A673 (cell line): ENCODE results near the gene C13orf46. TPM values are rescaled to one million over a fixed set of nuclear protein-coding genes. Genes with fewer than 3 reads are reported as not detected.

Experiments
- BruUV-seq: library from RNA; stranded (reverse); fragments of 400-500 nt; replicated peaks from 2 replicates; lab custom pipeline; 2021; lab: Mats Ljungman, UMichigan
- CTCF ChIA-PET: fragments of 300-600 bp; sonication (Branson Sonifier 250); formaldehyde crosslinking; loops from one replicate; lab custom pipeline; 2022; ENCODE audit warnings: antibody characterized with exemption; lab: Charles Lee
- POLR2A ChIA-PET: fragments of 300-600 bp; sonication (Branson Sonifier 250); formaldehyde crosslinking; loops from one replicate; lab custom pipeline; 2022; ENCODE audit warnings: antibody characterized with exemption; ENCODE audit not compliant: low non-redundant PET; lab: Charles Lee
- DNase-seq: peaks from one replicate; pipeline ENCODE4 v3.0.0-alpha.2; 2015; ENCODE audit warnings: low spot score
- H3K27ac ChIP-seq: fragments of 200-600 bp; sonication (generic); 2 replicates; pipeline ENCODE4 v1.5.1; 2016; ENCODE audit warnings: mixed run types, low read depth, mild to moderate bottlenecking, mixed read lengths, antibody characterized with exemption, low read length; ENCODE audit not compliant: poor library complexity, severe bottlenecking
- H3K27me3 ChIP-seq: fragments of 200-600 bp; sonication (generic); replicated peaks from 2 replicates; pipeline ENCODE4 v1.6.1; 2017; ENCODE audit warnings: mixed run types, low read depth, mild to moderate bottlenecking, mixed read lengths, antibody characterized with exemption, low read length; ENCODE audit not compliant: insufficient read depth, poor library complexity
- H3K36me3 ChIP-seq: fragments of 200-600 bp; sonication (generic); 2 replicates; pipeline ENCODE4 v1.6.1; 2016; ENCODE audit warnings: mixed run types, mild to moderate bottlenecking, mixed read lengths, antibody characterized with exemption, low read length; ENCODE audit not compliant: insufficient read depth, poor library complexity, severe bottlenecking
- H3K4me1 ChIP-seq: fragments of 200-600 bp; sonication (generic); 2 replicates; pipeline ENCODE4 v1.6.1; 2017; ENCODE audit warnings: mixed run types, mild to moderate bottlenecking, mixed read lengths, antibody characterized with exemption, low read length; ENCODE audit not compliant: insufficient read depth, poor library complexity, severe bottlenecking
- H3K4me3 ChIP-seq: fragments of 200-600 bp; sonication (generic); 2 replicates; pipeline ENCODE4 v1.5.1; 2016; ENCODE audit warnings: low read depth, mixed run types, mild to moderate bottlenecking, mixed read lengths, low read length; ENCODE audit not compliant: poor library complexity, severe bottlenecking
- H3K9me3 ChIP-seq: fragments of 200-600 bp; sonication (generic); 2 replicates; pipeline ENCODE4 v1.6.1; 2016; ENCODE audit warnings: mixed run types, low read depth, mild to moderate bottlenecking, mixed read lengths, antibody characterized with exemption, low read length; ENCODE audit not compliant: poor library complexity, severe bottlenecking
- CTCF ChIP-seq: fragments of 300-800, 200-600 bp; sonication (generic); conservative IDR thresholded peaks from 2 replicates; pipeline ENCODE4 v1.5.1; 2017; ENCODE audit warnings: low read depth, mild to moderate bottlenecking, antibody characterized with exemption, low read length, moderate library complexity, mixed read lengths
- EZH2 ChIP-seq: fragments of 200-600 bp; sonication (generic); IDR thresholded peaks from 2 replicates; pipeline ENCODE4 v1.6.1; 2017; ENCODE audit warnings: borderline replicate concordance, low read depth, mild to moderate bottlenecking, mixed read lengths, antibody characterized with exemption, low read length; ENCODE audit not compliant: poor library complexity, severe bottlenecking
- intact Hi-C: fragments of 100-400 bp; cut with micrococcal nuclease; formaldehyde crosslinking; loops from one replicate; pipeline ENCODE4 v1.10.0; 2022; ENCODE audit not compliant: unreplicated experiment
- total RNA-seq: library from RNA; stranded (reverse); gene quantifications from 2 replicates; pipeline ENCODE4 v1.2.3, GENCODE V29; 2021

Gene C13orf46
- total RNA-seq, 1 experiment from 2014 or later, result 3.6 TPM

DNA sequence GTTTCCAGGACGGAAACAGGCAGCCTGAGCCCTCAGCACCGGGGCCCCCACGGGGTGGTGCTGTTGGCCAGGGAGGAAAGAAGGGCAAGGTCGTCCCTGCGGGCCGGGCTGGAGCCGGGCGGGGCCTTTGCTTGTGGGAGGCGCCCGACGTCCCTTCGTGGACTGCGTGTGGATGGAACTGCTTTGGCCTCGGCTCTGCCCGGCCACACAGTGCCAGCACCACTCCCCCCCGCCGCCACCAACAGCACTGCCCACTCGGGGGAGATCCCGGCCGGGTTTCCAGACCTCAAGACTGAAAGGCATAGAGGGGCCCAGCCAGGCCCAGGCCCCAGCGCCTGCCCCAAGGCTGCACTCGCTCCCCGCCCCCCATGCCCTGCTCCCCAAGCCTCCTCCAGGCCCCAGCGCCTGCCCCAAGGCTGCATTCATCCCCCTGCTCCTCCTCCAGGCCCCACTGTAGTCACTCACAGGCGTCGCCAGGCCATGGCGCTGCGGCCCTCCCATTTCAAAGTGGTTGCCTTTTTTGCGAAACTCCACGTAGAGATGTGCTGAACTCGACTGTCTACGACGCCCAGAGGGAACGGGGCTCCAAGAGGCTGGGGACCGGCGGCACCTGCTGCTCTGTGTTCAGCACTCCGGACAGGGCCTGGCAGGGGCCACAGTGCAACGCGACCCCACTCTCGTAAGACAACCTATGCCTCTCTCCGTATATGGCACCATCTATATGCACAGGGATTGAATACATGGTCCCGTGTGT lies 22.5 kb downstream of the C13orf46 start:
- no peak overlapping the region for H3K4me3 ChIP-seq
- ChIA-PET POLR2A (no interaction called here), CTCF (no interaction called here)
- peak; percentile 42 for DNase-seq
- H3K9me3 ChIP-seq, result no peaks in the 10 kb centered on the region
- intact Hi-C loops, result no loop called here
- TF ChIP-seq CTCF (peak; percentile 40), EZH2 (no peak)
- H3K27me3 ChIP-seq, result no peaks in the 10 kb centered on the region
- no peak overlapping the region for H3K27ac ChIP-seq
- peaks cover 10% of the 10 kb centered on the region for H3K4me1 ChIP-seq
- BruUV-seq, result no TSS peak
- H3K36me3 ChIP-seq, result no peaks in the 10 kb centered on the region

GRCh38 chr13:113950451-113951245 lies 23.2 kb downstream of the C13orf46 start:
- Histone ChIP-seq H3K9me3 (no peaks in the 10 kb centered on the region), H3K36me3 (no peaks in the 10 kb centered on the region), H3K27me3 (no peaks in the 10 kb centered on the region), H3K4me1 (peaks cover 10% of the 10 kb centered on the region), H3K4me3 (no peak overlapping the region), H3K27ac (no peak overlapping the region)
- ChIA-PET CTCF (no interaction called here), POLR2A (no interaction called here)
- no peak for DNase-seq
- BruUV-seq, result no TSS peak
- TF ChIP-seq CTCF, result no peak
- TF ChIP-seq EZH2, result no peak
- intact Hi-C loops, result no loop called here

DNA sequence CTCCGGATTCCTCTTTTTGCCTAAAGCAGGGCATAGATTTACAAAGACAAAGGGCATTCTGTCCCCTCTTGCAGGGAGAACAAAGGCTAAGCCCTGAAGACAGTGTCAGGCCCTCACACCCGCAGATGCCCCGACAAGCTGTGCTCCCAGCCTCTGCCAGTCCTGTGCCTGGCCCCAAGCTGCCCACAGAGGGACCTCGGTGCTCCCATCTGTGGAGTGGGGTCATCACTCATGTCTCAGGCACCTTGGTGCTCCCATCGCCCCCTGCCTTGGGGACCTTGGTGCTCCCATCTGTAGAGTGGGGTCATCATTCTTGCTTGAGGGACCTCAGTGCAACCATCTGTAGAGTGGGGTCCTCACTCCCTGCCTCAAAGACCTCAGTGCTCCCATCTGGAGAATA lies 24.3 kb downstream of the C13orf46 start:
- no peak for DNase-seq
- peaks cover 10% of the 10 kb centered on the region for H3K4me1 ChIP-seq
- no peak overlapping the region for H3K4me3 ChIP-seq
- POLR2A ChIA-PET, result no interaction called here
- H3K9me3 ChIP-seq, result no peaks in the 10 kb centered on the region
- no peaks in the 10 kb centered on the region for H3K27me3 ChIP-seq
- H3K27ac ChIP-seq, result no peak overlapping the region
- intact Hi-C loops, result no loop called here
- BruUV-seq, result no TSS peak
- TF ChIP-seq CTCF, result no peak
- no peak for TF ChIP-seq EZH2
- CTCF ChIA-PET, result no interaction called here
- no peaks in the 10 kb centered on the region for H3K36me3 ChIP-seq
